Measurements from ENCODE around the gene METTL25B. TPM values are rescaled to one million over a fixed set of nuclear protein-coding genes. Genes with fewer than 3 reads are reported as not detected.
"Not testable (repeated sequence)": the region's sequence is repeated elsewhere in the genome, so short reads cannot be mapped to it uniquely, and the experiment has no call there.

The METTL25B gene
- total RNA-seq, 1 experiment from 2014 or later: 52.7 TPM

DNA sequence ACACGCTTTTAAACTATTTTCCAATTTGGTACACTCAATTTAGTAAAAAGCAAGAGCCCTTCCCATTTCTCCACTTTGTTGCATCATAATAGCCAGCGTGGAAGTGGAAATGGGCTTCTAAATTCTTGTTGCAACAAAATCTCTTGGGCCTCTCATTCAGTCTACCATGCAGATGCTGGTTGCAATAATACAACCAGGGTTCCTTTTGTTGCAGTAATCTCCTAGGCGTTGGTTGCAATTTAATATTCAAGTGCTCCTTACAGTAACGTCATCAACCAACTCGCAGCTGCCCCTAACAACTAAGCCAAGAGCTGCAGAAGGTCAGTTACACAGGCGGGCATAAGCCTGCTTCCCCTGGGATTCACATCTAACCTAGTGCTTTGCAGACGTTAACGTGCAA is 25.9 kb downstream of the METTL25B start:
- Mint-ChIP-seq H3K9me3 (ENCODE audit: low read depth, unreplicated experiment) (no peaks in the 10 kb centered on the region), H3K27me3 (ENCODE audit: unreplicated experiment) (no peaks in the 10 kb centered on the region), H3K4me3 (ENCODE audit: low read depth, unreplicated experiment) (no peak overlapping the region), H3K27ac (ENCODE audit: unreplicated experiment) (no peak overlapping the region), H3K36me3 (ENCODE audit: insufficient read depth, unreplicated experiment) (peaks cover 40% of the 10 kb centered on the region), H3K4me1 (ENCODE audit: low read depth, unreplicated experiment) (peaks cover 8% of the 10 kb centered on the region)
- DNase-seq: no peak
- no peak for TF ChIP-seq CTCF (IDR thresholded peaks at IDR 0.05; ENCODE audit: unreplicated experiment)
- intact Hi-C loops (cut with micrococcal nuclease; ENCODE audit: unreplicated experiment): no loop called here
- no TSS peak for BruUV-seq (replicated peaks)
- CTCF ChIA-PET: interaction anchor here (0.6 to 0.8 kb wide), 2 partner anchors 8 to 29 kb away, joined by 3 read pairs; no protein-coding TSS in a partner anchor

GRCh38 chr1:156755527-156755950 is 27.3 kb downstream of the METTL25B start:
- H3K27me3 Mint-ChIP-seq (ENCODE audit: unreplicated experiment): no peaks in the 10 kb centered on the region
- peaks cover 29% of the 10 kb centered on the region for H3K36me3 Mint-ChIP-seq (ENCODE audit: insufficient read depth, unreplicated experiment)
- intact Hi-C loops (cut with micrococcal nuclease; ENCODE audit: unreplicated experiment): no loop called here
- no peak overlapping the region for H3K4me3 Mint-ChIP-seq (ENCODE audit: low read depth, unreplicated experiment)
- DNase-seq: no peak
- H3K27ac Mint-ChIP-seq (ENCODE audit: unreplicated experiment): no peak overlapping the region
- no TSS peak for BruUV-seq (replicated peaks)
- H3K4me1 Mint-ChIP-seq (ENCODE audit: low read depth, unreplicated experiment): peaks cover 7% of the 10 kb centered on the region
- no peaks in the 10 kb centered on the region for H3K9me3 Mint-ChIP-seq (ENCODE audit: low read depth, unreplicated experiment)
- no peak for TF ChIP-seq CTCF (IDR thresholded peaks at IDR 0.05; ENCODE audit: unreplicated experiment)
- CTCF ChIA-PET: interaction anchor here (1.2 kb wide), 1 partner anchor 12 kb away, joined by 3 read pairs; the partner anchor contains the start of gene PRCC

DNA sequence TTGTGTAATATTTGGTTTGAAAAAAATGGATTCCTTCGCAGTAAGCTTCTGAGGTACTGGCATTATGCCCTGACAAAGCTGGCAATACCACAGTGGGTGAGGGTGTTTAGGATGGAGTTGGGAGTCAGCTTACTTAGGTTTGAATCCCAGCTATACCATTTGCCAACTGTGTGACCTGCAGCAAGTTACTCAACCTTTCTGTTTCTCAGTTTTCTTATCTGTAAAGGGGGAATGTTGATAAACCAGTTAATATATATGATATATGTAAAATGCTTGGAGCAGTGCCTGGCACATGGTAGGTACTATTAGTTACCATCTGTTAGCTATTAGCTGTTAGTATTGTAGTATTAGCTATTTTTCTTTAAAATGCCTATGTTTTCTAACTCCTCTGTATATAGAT is 28.1 kb downstream of the METTL25B start:
- CTCF ChIA-PET: interaction anchor here (1.2 kb wide), 1 partner anchor 11 kb away, joined by 3 read pairs; the partner anchor contains the start of gene PRCC
- intact Hi-C loops (cut with micrococcal nuclease; ENCODE audit: unreplicated experiment): no loop called here
- DNase-seq: no peak
- Mint-ChIP-seq H3K36me3 (ENCODE audit: insufficient read depth, unreplicated experiment) (peaks cover 25% of the 10 kb centered on the region), H3K4me3 (ENCODE audit: low read depth, unreplicated experiment) (no peak overlapping the region), H3K27me3 (ENCODE audit: unreplicated experiment) (no peaks in the 10 kb centered on the region), H3K4me1 (ENCODE audit: low read depth, unreplicated experiment) (peaks cover 7% of the 10 kb centered on the region), H3K27ac (ENCODE audit: unreplicated experiment) (no peak overlapping the region), H3K9me3 (ENCODE audit: low read depth, unreplicated experiment) (no peaks in the 10 kb centered on the region)
- TF ChIP-seq CTCF (IDR thresholded peaks at IDR 0.05; ENCODE audit: unreplicated experiment): no peak
- BruUV-seq (replicated peaks): no TSS peak

GRCh38 chr1:156757572-156758253 is 29.4 kb downstream of the METTL25B start:
- CTCF ChIA-PET: interaction anchor here (0.6 kb wide), 1 partner anchor 579 kb away, joined by 5 read pairs; no protein-coding TSS in a partner anchor
- H3K9me3 Mint-ChIP-seq (ENCODE audit: low read depth, unreplicated experiment); H3K27ac Mint-ChIP-seq (ENCODE audit: unreplicated experiment); BruUV-seq (replicated peaks); H3K4me3 Mint-ChIP-seq (ENCODE audit: low read depth, unreplicated experiment); DNase-seq; H3K27me3 Mint-ChIP-seq (ENCODE audit: unreplicated experiment); H3K4me1 Mint-ChIP-seq (ENCODE audit: low read depth, unreplicated experiment); intact Hi-C loops (cut with micrococcal nuclease; ENCODE audit: unreplicated experiment): not testable (repeated sequence)
- peaks cover 12% of the 10 kb centered on the region for H3K36me3 Mint-ChIP-seq (ENCODE audit: insufficient read depth, unreplicated experiment)

All from Calu3 (cell line).